GM19468 (cell line): ENCODE data around the gene ZFYVE27.

Experiments used
- ATAC-seq: cut with Tn5 transposase; IDR thresholded peaks from one replicate; pipeline ENCODE4 v1.9.1; 2021; ENCODE audit warnings: mild to moderate bottlenecking, moderate library complexity, moderate number of reproducible peaks; ENCODE audit not compliant: unreplicated experiment; ENCODE audit errors: extremely low read depth

Gene ZFYVE27

GRCh38 chr10:97740613-97741012 is 3.7 kb downstream of the ZFYVE27 start:
- ATAC-seq: no peak

DNA sequence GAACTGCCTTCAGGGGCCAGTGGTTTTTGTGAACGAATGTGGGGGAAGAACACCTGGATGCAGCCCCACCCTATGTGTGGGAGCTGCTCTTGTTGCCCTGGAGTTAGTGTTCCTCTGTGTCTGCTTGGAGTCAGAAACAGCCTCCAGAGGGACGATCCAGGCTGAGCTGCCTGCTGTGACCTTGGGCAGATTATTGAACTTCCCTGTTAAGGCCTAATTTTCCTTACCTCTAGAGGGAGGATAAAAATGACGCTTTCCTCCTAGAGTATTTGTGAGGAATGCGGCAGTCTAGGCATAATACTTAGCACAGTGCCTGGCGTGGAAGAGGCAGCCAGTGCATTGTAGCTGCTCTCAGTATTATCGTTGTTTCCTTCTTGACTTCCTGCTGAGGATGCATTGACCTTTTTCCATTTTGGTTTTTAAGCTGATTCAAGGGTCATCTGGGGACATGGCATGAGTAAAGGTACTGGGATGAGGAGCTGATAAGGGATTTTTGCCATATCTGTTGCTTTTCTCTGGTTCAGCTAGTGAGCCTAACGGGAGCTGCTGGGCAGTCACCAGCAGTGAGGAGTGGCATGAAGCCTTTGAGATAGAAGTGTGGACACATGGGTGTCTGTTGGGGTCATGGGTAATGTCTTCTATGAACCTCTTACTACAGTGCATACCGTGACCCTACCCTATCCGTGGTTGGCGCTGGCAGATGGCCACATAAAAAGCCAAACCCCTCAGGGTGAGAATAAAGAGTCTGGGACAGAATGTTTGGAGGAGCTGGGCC is 6.4 kb downstream of the ZFYVE27 start:
- no peak for ATAC-seq

- no peak for ATAC-seq
Observed at GRCh38 chr10:97744405-97745035, 7.6 kb downstream of the ZFYVE27 start.

- ATAC-seq: no peak
Observed at GRCh38 chr10:97747573-97747972, 10.6 kb downstream of the ZFYVE27 start.

DNA sequence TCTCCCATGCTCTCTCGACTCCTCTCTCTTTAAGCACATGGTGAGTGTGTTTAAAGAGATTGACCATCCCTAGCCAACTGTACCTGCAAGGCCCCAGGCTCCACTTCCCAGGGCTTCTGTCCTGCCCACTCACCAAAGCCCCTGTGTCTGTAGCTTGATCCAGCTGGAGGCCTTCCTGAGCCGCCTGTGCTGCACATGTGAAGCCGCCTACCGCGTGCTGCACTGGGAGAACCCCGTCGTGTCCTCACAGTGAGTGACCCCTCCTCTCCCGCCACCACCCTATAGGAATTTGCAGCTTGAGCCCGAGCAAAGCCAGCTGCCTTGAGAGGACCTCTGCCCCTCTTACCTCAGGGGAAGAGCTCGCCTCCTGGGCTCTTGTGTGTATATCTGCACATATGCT is 11.2 kb downstream of the ZFYVE27 start:
- ATAC-seq: no peak

GRCh38 chr10:97752956-97753355 is 16.0 kb downstream of the ZFYVE27 start:
- no peak for ATAC-seq

- no peak for ATAC-seq
Observed at GRCh38 chr10:97754726-97755125, 17.8 kb downstream of the ZFYVE27 start.

- no peak for ATAC-seq
Observed at GRCh38 chr10:97755718-97756117, 18.8 kb downstream of the ZFYVE27 start.

GRCh38 chr10:97757471-97757870 is 20.5 kb downstream of the ZFYVE27 start:
- no peak for ATAC-seq

DNA sequence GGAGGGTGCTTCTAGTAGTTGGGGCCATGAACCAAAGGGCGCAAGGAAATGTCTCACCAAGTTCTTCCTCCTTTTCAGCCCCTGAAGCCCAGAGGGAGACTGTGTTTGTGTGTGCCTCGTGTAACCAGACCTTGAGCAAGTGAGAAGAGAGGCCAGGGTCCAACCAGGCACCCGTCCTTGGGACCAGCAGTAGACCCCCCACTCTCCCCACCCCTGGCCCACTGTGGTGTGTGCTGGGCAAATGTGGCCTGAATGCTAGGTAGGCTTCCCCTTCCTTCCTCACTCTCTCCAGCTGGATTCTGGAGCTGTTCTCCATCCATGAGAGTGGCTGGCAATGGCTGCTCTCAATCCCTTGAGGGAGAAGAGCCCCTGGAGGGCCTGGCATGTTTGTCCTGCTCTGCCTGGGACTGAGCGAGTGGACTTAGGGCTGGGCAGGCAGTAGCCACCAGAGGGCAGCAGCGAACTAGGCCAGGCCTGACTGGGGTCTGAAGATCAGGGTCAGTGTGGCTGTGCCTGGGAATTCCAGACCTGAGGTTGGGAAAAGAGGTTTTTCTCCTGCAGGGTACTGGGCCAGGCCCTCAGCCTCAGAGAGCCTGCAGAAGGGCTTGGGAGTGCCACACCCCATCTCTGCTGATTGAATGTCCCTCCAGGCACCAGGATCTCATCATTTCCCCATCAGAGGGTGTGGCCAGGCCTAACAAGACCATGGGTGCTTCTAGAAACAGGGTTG is 22.4 kb downstream of the ZFYVE27 start:
- no peak for ATAC-seq

DNA sequence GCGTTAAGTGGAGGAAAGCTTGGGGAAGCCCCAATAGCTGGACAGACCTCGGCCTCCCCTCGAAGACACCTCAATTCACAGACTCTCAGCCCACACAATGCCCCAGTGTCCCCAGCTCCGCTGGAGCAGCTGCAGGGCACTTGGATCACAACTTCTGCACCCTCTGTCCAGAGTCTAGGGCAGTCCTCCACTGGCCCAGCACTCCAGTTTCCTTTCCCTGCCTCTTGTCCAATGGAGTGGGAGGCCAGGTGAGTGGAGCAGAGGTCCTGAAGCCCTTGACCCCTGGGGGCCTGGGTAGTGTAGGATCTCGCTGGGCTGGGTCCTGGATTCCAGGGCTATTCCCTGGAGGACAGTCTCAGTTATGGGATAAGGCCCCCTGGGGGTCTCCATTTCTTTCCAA is 23.0 kb downstream of the ZFYVE27 start:
- no peak for ATAC-seq

DNA sequence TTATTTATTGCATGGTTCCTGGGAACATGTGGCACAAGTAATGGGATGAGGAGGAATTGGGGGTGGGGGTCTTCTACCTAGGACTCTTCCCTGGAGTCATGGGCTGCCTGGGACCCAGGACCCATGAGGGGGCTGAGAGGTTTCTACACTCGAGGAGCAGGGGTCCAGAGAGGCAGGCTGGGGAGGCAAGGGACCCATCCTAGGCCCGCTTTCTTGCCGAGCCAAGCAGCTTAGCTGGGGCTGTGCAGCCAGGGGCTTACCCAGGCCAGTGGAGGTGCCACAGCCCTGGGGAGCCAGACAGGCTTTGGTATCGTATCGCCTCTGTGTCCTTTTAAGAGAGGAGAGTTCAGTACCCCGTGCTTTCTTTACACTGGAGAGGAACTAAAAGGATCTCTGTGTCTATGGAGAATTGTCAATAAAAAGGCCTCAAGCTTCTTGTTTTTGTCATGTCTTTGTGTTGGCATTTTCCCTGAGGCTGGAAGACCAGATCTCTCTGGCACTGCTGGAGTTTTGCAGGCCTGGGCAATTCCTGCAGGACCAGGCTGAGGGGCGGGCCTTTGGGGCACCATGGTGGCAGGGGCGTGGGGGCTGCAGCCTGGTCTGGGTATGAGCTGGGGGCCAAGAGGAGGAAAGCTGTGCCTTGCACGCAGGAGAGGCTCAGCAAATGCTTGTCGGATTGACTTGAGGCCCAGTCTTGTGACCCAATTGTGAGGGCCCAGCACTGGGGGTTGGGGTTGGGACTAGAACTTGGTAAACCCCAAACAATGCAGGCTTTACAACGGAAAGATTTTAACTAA is 23.7 kb downstream of the ZFYVE27 start:
- no peak for ATAC-seq

- no peak for ATAC-seq
Observed at GRCh38 chr10:97761331-97761865, 24.5 kb downstream of the ZFYVE27 start.

- ATAC-seq: no peak
Observed at GRCh38 chr10:97762056-97762455, 25.1 kb downstream of the ZFYVE27 start.

- ATAC-seq: no peak
Observed at GRCh38 chr10:97762816-97763215, 25.9 kb downstream of the ZFYVE27 start.

- ATAC-seq: no peak
Observed at GRCh38 chr10:97763411-97763810, 26.5 kb downstream of the ZFYVE27 start.

DNA sequence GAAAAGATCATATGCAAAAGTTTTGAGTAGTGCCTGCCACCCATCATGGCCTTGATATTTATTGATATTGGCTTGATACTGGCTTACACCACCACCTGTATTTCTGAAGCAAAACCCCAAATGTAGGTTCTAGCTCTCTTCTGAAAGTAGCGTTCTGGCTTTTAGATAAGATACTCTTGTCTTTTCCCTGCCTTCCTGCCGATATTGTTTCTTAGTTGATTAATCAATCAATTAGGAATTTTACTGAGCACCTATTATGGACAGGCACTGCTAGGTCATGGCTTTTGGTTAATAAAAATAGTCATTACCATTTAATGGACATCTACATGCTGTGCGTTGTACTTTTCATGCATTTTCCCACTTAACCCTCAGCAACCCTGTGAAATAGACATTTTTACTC is 27.0 kb downstream of the ZFYVE27 start:
- ATAC-seq: no peak

DNA sequence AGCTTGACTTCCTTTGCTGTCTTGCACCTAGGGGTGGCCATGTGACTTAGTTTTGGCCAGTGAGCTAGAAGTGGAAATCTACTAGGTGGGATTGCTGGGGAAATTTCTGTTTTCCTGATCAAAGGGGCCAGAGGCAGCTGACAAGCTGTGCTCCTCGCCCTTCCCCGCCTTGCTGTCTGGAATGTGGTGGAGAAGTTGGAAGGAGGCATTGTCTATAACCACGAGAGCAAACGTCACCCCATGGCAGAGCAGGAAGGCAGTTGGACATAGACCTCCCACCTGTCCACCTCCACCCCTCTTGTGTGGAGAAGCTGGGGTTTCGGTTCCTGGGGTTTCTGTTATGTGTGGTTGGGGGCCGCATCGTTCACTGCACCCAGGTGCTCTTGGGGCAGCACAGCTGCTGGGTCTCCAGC is 27.6 kb downstream of the ZFYVE27 start:
- no peak for ATAC-seq

- ATAC-seq: no peak
Observed at GRCh38 chr10:97765201-97765600, 28.3 kb downstream of the ZFYVE27 start.

DNA sequence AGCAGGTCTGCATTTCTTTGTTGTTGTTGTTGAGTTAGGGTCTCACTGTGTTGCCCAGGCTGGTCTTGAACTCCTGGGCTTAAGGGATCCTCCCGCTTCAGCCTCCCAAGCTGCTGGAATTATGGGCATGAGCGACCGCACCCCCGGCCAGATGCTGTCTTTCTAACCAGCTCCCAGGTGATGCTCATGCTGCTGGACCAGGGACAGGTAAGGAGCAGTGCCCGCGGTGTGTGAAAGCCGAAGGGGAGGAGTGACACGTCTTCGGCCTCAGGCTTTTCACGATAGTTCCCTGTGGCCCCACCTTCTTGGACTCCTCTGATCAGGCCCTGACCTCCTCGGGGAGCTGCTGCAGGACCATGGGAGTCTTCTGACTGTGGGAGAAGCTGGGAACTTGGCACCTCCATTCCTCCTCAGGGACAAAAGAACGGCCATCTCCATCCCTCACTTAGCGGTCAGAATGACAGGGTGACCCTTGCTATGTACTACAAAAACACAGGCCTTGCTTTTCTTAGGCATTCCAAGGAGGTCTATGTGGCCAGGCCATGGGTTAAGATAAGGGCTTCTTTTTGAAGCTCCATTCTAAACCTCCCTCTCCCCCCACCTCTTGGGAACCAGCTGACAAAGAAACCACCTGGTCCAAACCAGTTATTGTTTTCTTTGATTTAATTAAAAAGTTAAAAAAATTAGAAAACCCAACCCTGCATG is 29.3 kb downstream of the ZFYVE27 start:
- ATAC-seq: no peak
